ENCODE data around the gene ERVFRD-1. TPM values are rescaled to one million over a fixed set of nuclear protein-coding genes. Genes with fewer than 3 reads are reported as not detected.

ERVFRD-1 gene
- total RNA-seq, 2 experiments from 2014 or later = not detected

GRCh38 chr6:11058406-11058805 is 53.1 kb downstream of the ERVFRD-1 start:
- Mint-ChIP-seq H3K9me3 (no peaks in the 10 kb centered on the region), H3K27ac (no peak overlapping the region), H3K27me3 (ENCODE audit: low read depth) (peaks cover under 1% of the 10 kb centered on the region), H3K4me1 (ENCODE audit: low read depth) (no peaks in the 10 kb centered on the region), H3K4me3 (no peak overlapping the region), H3K36me3 (ENCODE audit: low read depth) (no peaks in the 10 kb centered on the region)
- DNase-seq = no peak
- intact Hi-C loops (cut with micrococcal nuclease) = no loop called here
- CTCF ChIA-PET = no interaction called here

- Mint-ChIP-seq H3K4me1 (ENCODE audit: low read depth) (no peaks in the 10 kb centered on the region), H3K4me3 (no peak overlapping the region)
- CTCF ChIA-PET = interaction anchor here (0.5 to 0.8 kb wide), 2 partner anchors 102 to 1236 kb away, joined by 3 read pairs; no protein-coding TSS in a partner anchor
Measured at GRCh38 chr6:11056871-11057270, 54.7 kb downstream of the ERVFRD-1 start.

GRCh38 chr6:11055127-11055627 is 56.3 kb downstream of the ERVFRD-1 start:
- Mint-ChIP-seq H3K9me3 (no peaks in the 10 kb centered on the region), H3K27ac (no peak overlapping the region), H3K27me3 (ENCODE audit: low read depth) (peaks cover 9% of the 10 kb centered on the region), H3K4me1 (ENCODE audit: low read depth) (no peaks in the 10 kb centered on the region), H3K4me3 (no peak overlapping the region), H3K36me3 (ENCODE audit: low read depth) (no peaks in the 10 kb centered on the region)
- DNase-seq = no peak
- intact Hi-C loops (cut with micrococcal nuclease) = no loop called here
- CTCF ChIA-PET = interaction anchor here (0.7 to 1.3 kb wide), 3 partner anchors 8 to 577 kb away, joined by 3 to 4 read pairs (median 4); no protein-coding TSS in a partner anchor

More at GRCh38 chr6:11056871-11057270, 54.7 kb downstream of the ERVFRD-1 start:
- no peak for DNase-seq
- H3K36me3 Mint-ChIP-seq (ENCODE audit: low read depth) = no peaks in the 10 kb centered on the region
- intact Hi-C loops (cut with micrococcal nuclease) = no loop called here
- H3K27me3 Mint-ChIP-seq (ENCODE audit: low read depth) = peaks cover 4% of the 10 kb centered on the region
- H3K27ac Mint-ChIP-seq = no peak overlapping the region
- H3K9me3 Mint-ChIP-seq = no peaks in the 10 kb centered on the region

GRCh38 chr6:11054722-11055121 is 56.8 kb downstream of the ERVFRD-1 start:
- CTCF ChIA-PET = interaction anchor here (0.9 to 1.3 kb wide), 2 partner anchors 14 to 576 kb away, joined by 4 read pairs; no protein-coding TSS in a partner anchor
- Mint-ChIP-seq H3K27me3 (ENCODE audit: low read depth) (peaks cover 10% of the 10 kb centered on the region), H3K9me3 (no peaks in the 10 kb centered on the region), H3K4me3 (no peak overlapping the region), H3K27ac (no peak overlapping the region), H3K36me3 (ENCODE audit: low read depth) (no peaks in the 10 kb centered on the region), H3K4me1 (ENCODE audit: low read depth) (no peaks in the 10 kb centered on the region)
- intact Hi-C loops (cut with micrococcal nuclease) = no loop called here
- no peak for DNase-seq

- H3K4me1 Mint-ChIP-seq (ENCODE audit: low read depth) = no peaks in the 10 kb centered on the region
Measured at GRCh38 chr6:11053307-11053706, 58.2 kb downstream of the ERVFRD-1 start.

More at GRCh38 chr6:11053307-11053706, 58.2 kb downstream of the ERVFRD-1 start:
- Mint-ChIP-seq H3K27me3 (ENCODE audit: low read depth) (peaks cover 18% of the 10 kb centered on the region), H3K36me3 (ENCODE audit: low read depth) (no peaks in the 10 kb centered on the region), H3K27ac (no peak overlapping the region), H3K4me3 (no peak overlapping the region), H3K9me3 (no peaks in the 10 kb centered on the region)
- no peak for DNase-seq
- CTCF ChIA-PET = interaction anchor here (0.6 to 1.6 kb wide), 2 partner anchors 11 to 99 kb away, joined by 3 to 6 read pairs; no protein-coding TSS in a partner anchor
- intact Hi-C loops (cut with micrococcal nuclease) = no loop called here

Other genes with a start within 250 kb of the ERVFRD-1 start
- gene GCM2, start 229.7 kb downstream of the ERVFRD-1 start, total RNA-seq = not detected
- not detected for gene SYCP2L, start 224.7 kb downstream of the ERVFRD-1 start, total RNA-seq
- not detected for gene ELOVL2, start 67.4 kb downstream of the ERVFRD-1 start, total RNA-seq
- 1 to 10 TPM; 5.7 to 7.1 TPM for gene SMIM13, start 17.9 kb downstream of the ERVFRD-1 start, total RNA-seq
- gene NEDD9, start 120.9 kb upstream of the ERVFRD-1 start, total RNA-seq = 10 to 100 TPM; 17.5 to 18.8 TPM